ENCODE data around the gene NAA30.

NAA30 gene

DNA sequence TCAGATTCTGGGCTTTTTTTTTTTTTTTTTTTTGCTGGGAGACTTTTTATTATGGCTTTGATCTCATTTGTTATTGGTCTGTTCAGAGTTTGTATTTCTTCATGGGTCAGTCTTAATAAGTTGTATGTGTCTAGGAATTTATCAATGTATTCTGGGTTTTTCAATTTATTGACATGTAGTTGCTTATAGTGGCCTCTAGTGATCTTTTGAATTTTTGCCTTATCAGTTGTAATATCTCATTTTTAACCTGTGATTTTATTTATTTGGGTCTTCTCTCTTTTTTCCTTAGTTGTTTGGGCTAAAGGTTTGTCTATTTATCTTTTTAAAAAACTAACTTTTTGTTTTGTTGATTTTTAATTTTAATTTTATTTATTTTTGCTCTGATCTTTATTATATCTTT, 45.5 kb downstream of the NAA30 start:
- TF ChIP-seq CTCF (IDR thresholded peaks at IDR 0.05; ENCODE audit: borderline replicate concordance, insufficient read depth, low read depth, low read length) = no peak
- no peak overlapping the region for H3K4me3 ChIP-seq (ENCODE audit: low read depth, low read length)

DNA sequence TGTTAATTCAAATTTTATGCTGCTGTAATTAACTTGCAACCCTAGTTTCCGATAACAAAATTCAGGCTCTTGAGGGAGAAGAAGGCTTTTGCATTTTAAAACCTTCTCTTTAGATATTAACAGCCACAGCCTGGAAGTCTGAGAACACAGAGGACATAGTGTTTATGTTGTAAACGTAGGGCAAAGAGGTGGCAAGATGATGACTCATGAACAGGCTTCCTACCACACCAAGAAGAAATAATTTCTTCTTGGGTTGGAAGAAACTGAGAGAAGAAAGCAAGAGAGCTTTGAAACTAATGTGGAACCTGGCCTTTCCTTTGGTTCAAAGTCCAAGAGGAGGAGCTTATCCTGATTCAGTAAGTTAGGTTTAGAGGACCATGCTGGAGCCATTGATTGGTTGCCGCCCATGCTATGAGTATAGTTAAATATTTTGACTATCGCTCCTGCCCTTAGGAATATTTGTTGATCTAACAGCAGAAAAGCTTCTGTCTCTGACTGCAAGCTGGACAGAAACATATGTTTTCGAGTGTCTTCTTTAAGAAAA, 71.5 kb downstream of the NAA30 start:
- H3K4me3 ChIP-seq (ENCODE audit: low read depth, low read length) = no peak overlapping the region
- no peak for TF ChIP-seq CTCF (IDR thresholded peaks at IDR 0.05; ENCODE audit: borderline replicate concordance, insufficient read depth, low read depth, low read length)

GRCh38 chr14:57462551-57462950, 72.2 kb downstream of the NAA30 start:
- TF ChIP-seq CTCF (IDR thresholded peaks at IDR 0.05; ENCODE audit: borderline replicate concordance, insufficient read depth, low read depth, low read length) = no peak
- no peak overlapping the region for H3K4me3 ChIP-seq (ENCODE audit: low read depth, low read length)

- no peak for TF ChIP-seq CTCF (IDR thresholded peaks at IDR 0.05; ENCODE audit: borderline replicate concordance, insufficient read depth, low read depth, low read length)
- no peak overlapping the region for H3K4me3 ChIP-seq (ENCODE audit: low read depth, low read length)
Observed at GRCh38 chr14:57464008-57464730, 73.8 kb downstream of the NAA30 start.
